BE2C (cell line): ENCODE data around the gene PRAC2.

Experiments used
- DNase-seq: peaks from one replicate; pipeline ENCODE4 v3.0.0-alpha.2; 2020
- H3K27me3 ChIP-seq: fragments of 250-450 bp; sonication (Bioruptor Pico); 2 replicates; pipeline ENCODE4 v1.5.1; 2020; ENCODE audit warnings: mild to moderate bottlenecking
- H3K36me3 ChIP-seq: fragments of 250-450 bp; sonication (Bioruptor Pico); 2 replicates; pipeline ENCODE4 v1.5.1; 2020; ENCODE audit warnings: mild to moderate bottlenecking
- H3K4me1 ChIP-seq: fragments of 250-450 bp; sonication (Bioruptor Pico); 2 replicates; pipeline ENCODE4 v1.5.1; 2020
- H3K4me3 ChIP-seq: 2 replicates; pipeline ENCODE4 v1.5.1; 2011; ENCODE audit warnings: low read depth, low read length
- H3K9me3 ChIP-seq: fragments of 250-450 bp; sonication (Bioruptor Pico); 2 replicates; pipeline ENCODE4 v1.5.1; 2020
- TF ChIP-seq, protein P1 (sequence below): IDR thresholded peaks from 2 replicates; pipeline ENCODE4 v1.5.1; 2012; ENCODE audit warnings: mild to moderate bottlenecking, low read depth, low read length

PRAC2 gene

DNA sequence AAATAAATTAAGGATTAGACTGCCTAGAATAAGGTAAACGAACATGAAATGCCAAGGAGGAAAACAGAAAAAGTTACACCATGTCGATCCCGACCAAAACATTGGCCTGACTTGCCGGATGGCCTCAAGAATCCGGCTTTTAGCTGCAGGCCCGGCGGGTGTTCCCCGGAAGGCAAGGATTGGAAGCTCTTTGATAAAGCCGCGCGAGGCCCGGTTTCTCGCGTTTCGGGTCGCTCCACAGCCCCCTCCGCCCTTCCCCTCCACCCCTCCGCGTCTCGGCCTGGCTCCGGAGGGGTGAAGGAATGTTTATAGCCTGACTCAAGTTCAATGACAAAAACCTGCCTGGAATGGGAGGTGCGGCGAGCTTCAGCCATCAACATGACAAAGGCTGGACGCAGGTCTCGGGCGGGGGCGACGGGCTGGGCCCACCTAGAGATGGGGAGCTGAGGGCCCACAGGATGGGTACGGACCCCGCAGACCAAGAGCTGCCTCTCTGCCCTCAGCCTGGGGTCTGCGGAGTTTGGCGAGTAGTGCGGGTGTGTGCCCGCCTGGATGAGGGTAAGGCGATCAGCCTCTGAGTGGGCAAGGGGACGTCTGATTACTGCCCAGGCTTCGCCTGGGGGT, 3.2 kb upstream of the PRAC2 start:
- DNase-seq: no peak
- Histone ChIP-seq H3K36me3 (no peaks in the 10 kb centered on the region), H3K27me3 (peaks cover 98% of the 10 kb centered on the region), H3K4me1 (no peaks in the 10 kb centered on the region), H3K9me3 (no peaks in the 10 kb centered on the region), H3K4me3 (no peak overlapping the region)
- TF ChIP-seq, protein P1, sequence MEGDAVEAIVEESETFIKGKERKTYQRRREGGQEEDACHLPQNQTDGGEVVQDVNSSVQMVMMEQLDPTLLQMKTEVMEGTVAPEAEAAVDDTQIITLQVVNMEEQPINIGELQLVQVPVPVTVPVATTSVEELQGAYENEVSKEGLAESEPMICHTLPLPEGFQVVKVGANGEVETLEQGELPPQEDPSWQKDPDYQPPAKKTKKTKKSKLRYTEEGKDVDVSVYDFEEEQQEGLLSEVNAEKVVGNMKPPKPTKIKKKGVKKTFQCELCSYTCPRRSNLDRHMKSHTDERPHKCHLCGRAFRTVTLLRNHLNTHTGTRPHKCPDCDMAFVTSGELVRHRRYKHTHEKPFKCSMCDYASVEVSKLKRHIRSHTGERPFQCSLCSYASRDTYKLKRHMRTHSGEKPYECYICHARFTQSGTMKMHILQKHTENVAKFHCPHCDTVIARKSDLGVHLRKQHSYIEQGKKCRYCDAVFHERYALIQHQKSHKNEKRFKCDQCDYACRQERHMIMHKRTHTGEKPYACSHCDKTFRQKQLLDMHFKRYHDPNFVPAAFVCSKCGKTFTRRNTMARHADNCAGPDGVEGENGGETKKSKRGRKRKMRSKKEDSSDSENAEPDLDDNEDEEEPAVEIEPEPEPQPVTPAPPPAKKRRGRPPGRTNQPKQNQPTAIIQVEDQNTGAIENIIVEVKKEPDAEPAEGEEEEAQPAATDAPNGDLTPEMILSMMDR: no peak

DNA sequence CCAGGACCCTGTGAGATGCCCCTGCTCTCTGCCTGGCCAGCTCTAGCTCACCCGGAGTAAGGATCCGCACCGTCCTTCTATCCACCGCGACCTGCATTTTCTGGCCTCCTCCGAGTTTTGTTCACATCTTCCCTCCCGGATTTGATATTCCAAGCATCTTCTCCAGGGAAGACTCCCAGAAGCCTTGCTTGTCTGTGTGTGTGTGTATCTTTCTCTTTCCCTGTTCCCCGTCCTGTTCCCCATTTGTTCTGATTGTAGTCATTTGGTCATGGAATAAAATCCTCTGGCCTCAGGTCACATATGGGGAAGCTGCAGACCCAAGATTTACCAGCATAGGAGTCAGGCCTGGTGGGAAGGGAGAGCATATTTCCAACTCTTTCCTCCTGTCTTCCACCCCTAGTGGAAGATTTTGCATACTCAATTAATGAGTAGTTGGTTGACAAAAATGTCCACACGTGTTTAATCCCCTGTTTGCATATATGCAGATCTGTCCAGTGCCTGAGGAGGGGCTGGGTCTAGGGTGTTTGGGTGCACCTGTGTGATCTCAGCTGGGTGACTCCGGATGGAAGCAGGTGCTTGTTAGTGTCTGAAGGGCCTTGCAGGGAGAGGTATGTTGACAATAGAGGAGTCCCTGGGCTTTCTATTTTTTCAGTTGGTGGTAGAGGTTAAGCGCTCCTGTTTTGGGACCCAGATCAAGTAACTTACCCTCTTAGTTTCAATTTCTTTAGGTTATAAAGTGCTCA, 2.5 kb upstream of the PRAC2 start:
- Histone ChIP-seq H3K27me3 (peaks cover 98% of the 10 kb centered on the region), H3K4me1 (no peaks in the 10 kb centered on the region)

DNA sequence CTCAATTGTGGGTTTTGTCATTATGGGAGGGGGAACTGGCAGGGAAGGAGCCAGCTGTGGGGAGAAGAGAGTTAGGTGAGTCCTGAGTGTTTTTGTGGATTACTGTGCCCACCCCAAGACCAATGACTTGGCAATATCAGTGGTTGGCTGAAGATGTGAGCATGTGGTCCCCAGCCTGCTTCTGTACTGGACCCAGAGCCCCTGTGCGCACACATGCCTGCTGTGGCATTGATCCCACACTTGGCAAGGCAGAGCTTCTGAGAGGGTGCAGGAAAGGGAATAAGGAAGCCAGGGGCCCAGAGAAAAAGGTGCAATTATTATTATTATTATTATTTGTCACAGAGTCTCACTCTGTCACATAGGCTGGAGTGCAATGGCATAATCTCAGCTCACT, 2.0 kb upstream of the PRAC2 start:
- Histone ChIP-seq H3K36me3 (no peaks in the 10 kb centered on the region), H3K27me3 (peaks cover 98% of the 10 kb centered on the region), H3K4me3 (no peak overlapping the region), H3K4me1 (no peaks in the 10 kb centered on the region), H3K9me3 (no peaks in the 10 kb centered on the region)
- DNase-seq: no peak
- TF ChIP-seq, protein P1: no peak

More for the DNA sequence above, 2.5 kb upstream of the PRAC2 start:
- H3K4me3 ChIP-seq: no peak overlapping the region
- TF ChIP-seq, protein P1: no peak
- no peak for DNase-seq
- H3K9me3 ChIP-seq: no peaks in the 10 kb centered on the region
- no peaks in the 10 kb centered on the region for H3K36me3 ChIP-seq

DNA sequence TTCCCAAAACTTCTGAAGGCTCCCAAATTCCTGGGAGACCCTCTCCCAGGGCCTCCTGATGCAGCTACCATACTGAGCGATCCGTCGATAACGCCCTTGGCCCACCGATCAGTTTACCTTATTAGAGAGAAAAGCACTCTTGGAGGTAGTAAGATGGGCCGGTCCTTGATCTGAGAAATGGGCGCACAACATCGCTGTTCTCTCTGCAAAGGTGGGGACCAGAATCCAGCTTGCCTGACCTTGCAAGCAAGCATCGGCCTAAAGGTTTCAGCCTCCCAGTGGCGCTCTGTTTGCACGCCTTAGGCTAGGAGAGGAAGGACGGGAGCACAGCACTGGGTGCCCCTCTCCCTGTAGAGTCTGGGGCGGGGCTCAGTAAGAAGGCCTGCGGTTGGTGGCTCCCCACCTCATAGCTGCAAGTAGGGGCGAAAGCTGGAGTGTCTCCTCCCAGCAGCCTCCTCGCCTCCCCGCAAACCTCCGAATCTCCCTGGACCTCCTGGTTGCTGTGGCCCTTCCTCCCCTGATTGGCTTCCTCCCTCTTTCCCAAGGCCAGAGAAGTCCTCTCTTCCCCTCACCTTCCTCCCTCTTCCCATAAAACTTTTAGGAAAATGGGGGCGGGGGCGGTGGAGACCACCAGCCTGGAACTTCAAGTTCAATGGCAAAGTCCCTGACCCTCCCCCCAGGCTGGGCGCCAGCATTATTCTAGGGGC, 631 bp upstream of the PRAC2 start, which contains the start of gene PRAC1:
PRAC1 (minus strand) TSS at position 318 of the 707 bp plus-strand sequence; CDS start at position 192, 126 bp downstream.
- H3K9me3 ChIP-seq: no peaks in the 10 kb centered on the region
- no peaks in the 10 kb centered on the region for H3K4me1 ChIP-seq
- peaks cover 98% of the 10 kb centered on the region for H3K27me3 ChIP-seq
- no peak within 1 kb of the TSS for H3K4me3 ChIP-seq
- no peak for DNase-seq
- no peaks in the 10 kb centered on the region for H3K36me3 ChIP-seq
- TF ChIP-seq, protein P1: no peak

DNA sequence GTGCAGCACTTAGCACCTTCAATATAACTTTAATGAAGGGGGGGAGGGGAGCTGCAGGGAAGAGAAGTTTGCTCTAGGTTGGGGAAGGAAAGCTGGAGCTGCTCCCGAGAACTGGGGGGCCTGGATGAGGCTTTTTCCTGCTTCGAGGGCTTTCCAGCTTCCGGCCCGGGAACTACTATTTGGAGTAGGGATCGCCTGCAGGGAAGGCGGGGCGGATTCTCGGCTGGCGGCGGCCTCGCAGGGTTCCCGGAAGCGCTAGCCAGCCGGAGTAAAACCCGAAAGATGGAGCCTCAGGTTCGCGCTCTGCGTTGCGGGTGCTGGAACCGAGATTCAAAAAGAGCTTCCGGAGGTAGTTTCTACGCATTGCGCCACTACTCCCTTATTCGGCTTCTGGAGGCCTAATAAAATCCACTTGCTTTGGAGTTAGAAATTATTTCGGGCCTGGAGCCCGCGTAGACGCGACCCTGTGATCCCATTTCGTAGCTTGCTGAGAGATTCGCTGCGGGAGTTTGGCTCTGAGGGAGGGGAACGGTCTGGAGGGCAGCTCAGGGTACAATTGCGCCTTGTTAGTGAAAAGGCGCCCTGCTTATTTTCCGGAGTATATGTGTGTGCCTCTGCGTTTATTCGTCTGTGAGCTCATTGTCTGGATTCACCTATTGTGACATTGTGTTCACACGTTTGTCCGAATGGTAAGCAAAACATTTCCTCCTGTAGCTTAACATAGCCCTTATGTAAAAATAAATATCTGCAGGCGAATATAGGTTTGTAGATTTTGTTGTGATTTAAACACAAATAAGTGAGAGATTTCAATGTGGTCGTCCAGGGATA, 652 bp downstream of the PRAC2 start:
- no peaks in the 10 kb centered on the region for H3K36me3 ChIP-seq
- H3K4me1 ChIP-seq: no peaks in the 10 kb centered on the region
- no peak overlapping the region for H3K4me3 ChIP-seq
- peaks cover 100% of the 10 kb centered on the region for H3K27me3 ChIP-seq
- TF ChIP-seq, protein P1: no peak
- DNase-seq: no peak
- no peaks in the 10 kb centered on the region for H3K9me3 ChIP-seq
